Kidney tubule cell (primary cell): ENCODE measurements around the gene HAPLN3.

ENCODE experiments used
- DNase-seq: peaks from one replicate; pipeline ENCODE4 v3.0.0-alpha.2; 2018; ENCODE audit warnings: low spot score

Gene HAPLN3

DNA sequence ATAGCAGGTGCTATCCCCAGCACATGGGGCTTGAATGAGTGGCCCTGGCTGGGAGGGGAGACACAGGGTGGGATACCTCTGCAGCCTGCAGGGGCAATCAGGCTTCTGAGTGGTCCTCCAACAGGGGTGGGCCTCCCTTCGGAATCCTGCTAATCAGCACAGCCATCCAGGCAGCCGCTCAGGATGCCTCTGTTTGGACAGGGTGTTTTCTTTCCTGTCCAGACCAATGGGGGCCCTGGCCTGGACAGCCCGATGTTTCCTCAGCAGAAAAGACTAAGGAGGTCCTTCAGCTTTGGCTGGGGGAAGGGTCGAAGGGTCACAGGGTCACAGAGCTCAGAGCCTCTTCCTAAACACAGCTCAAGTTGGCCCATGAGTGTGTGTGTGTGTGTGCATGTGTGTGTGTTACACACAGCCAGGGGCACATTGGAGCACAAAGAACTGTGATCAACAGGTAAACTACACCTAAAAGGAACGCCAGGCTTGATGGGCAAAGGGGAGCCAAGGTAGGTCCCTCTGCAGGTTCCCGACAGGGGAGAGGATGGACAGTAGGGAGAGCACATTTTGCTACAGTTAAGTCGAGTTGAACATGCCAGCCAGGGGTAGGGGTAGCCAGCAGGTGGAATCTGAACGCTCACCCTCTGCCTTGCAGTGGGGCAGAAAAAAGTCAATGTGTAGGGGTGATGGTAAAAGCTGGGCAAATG is 1.1 kb upstream of the HAPLN3 start:
- no peak for DNase-seq

DNA sequence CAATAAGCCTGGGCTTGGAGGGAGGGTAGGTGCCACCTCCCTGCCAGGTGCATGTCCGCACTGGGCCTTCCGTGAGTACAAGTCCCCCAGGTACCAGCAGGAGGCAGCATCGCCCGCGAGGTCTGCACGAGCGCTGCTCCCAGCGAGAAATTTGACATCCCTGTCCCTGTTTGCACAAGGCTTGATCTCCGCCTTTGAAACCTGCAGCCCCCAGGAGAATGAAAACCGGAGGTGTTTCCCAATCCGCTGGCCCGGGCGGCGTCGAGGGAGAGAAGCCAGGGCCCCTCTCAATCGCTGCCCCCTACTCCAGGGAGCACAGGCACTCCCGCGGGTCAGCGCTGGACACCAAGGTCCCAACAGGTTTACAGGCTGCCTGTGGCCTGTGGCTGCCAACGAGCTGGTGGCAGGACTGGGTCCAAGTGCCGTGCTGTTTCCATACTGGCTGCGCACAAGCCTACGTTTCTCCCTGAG is 961 bp downstream of the HAPLN3 start:
- peak; percentile 73 for DNase-seq

- no peak for DNase-seq
Measured at GRCh38 chr15:88891540-88892254, 3.6 kb downstream of the HAPLN3 start.

DNA sequence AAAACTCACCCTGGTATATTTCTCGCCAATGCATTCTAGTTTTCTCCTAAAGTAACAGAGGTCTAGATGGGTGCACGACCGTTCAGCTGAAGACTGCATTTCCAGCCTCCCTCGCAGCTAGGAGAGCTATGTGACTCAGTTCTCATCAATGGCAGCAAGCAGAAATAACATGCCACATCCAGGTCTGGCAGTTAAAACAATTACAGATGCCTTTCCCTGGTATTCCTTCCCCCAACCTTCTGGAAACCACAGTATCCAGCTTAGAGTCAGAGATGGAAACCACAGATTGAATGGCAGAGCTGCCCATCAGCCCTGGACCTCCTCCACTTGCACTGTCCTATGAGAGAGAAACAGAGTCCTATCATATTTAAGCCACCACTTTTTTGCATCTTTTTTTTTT is 4.8 kb downstream of the HAPLN3 start:
- peak; percentile 69 for DNase-seq

DNA sequence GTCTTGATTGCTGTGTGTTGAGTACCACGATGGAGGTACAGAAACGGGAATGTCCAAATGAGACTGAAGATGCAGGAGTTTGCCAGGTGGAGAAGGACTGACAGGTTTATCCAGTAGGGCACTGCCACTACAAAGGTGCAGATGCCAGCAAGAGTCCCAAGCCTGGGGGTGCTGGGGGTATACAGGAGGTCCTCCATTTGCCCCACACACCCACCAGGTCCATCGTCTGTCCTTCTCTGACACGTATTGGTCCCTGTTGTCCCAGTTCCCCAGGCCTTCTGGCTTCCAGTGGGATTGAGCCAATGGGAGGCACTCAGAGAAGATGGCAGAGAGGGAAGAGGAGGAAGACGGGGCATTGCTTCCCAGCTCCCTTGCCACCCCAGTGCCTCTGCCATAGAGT is 6.6 kb downstream of the HAPLN3 start:
- no peak for DNase-seq

DNA sequence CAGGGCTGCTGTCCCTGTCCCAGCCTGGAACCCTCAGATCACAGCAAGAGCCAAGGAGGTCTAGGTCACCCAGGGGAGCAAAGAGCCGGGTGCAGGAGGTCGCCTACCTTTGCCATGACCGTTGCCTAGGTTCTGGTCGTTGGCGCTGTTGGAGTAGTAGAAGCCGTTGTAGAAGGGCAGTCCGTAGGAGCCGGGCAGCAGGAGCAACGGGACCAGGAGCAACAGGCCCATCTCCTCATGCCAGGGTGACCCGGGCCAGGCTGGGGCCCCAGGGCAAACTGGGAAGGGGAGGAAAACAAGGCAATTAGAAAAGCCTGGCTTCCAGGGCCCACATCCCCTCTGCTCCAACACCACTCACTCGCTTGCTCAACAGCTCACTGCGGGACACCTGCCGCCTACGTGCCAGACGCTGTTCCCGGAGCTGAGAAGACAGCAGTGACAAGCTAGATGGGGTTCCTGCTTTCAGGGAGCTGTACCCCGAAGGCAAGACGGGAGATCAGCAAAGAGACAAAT is 8.2 kb downstream of the HAPLN3 start:
- DNase-seq: no peak

DNA sequence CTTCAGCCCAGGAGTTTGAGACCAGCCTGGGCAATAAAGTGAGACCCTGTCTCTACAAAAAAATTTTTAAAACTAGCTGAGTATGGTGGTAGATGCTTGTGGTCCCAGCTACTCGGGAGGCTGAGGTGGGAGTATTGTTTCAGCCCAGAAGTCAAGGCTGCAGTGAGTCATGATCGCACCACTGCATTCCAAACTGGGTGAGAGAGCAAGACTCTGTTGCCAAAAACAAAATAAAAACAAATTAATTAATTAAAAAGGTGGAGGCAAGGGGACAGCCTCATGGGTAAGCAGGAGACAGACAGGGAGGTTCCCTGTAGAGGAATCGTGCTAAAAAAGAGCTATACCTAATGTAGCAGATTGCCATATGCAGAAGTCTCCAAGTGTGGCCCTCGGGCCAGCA is 12.6 kb downstream of the HAPLN3 start:
- peak; percentile 59 for DNase-seq

DNA sequence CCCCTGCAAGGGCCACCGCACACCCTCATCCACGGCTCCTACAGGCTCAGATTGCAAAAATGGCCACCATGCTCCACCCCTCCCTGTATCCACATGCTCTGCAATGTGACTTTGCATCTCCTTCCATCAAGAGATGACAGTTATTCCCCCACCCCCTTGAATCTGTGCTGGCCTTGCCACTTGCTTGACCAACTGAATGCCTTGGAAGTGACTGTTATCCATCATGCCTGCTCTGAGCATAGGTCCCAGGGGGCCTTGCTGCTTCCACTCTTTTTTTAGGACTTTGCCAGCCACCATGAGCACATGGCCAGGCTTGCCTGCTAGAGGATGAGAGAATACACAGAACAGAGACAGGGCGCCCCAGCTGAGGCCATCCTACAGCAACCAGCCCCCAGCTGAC is 13.6 kb downstream of the HAPLN3 start:
- DNase-seq: no peak

DNA sequence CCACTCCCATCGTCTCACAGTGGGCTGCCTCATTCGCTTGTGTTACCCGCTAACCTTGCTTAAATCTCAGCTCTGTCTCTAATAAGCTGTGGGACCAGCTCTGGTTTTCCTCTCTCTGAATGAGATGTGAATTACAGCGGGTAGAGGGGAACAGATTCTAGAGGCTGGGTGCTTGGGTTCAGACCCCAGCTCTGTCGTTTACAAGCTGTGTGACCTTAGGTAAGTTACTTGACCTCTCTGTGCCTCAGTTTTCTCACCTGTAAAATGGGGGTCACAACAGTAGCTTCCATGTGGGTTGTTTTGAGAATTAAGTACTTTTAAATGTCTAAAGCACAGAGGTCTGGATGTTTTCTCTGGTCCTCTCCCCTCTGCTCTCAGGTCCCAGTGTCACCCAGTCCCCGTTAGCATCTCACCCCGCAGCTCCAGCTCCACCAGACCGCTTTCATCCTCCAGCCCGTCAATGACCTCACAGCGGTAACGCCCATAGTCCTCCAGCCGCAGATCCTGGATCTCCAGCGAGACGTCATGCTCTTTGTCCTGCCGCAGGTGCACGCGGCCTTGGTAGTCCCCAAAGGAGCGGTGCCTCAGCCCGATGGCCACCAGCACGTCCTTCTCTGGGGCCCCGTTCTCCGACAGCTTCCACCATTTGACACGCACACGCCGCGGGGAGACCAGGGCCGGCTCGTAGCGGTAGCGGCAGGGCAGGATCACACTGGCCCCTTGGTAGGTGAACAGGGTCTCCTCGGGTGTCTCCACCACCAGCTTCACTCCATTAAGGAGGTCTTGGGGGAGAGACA is 14.2 kb downstream of the HAPLN3 start:
- no peak for DNase-seq

DNA sequence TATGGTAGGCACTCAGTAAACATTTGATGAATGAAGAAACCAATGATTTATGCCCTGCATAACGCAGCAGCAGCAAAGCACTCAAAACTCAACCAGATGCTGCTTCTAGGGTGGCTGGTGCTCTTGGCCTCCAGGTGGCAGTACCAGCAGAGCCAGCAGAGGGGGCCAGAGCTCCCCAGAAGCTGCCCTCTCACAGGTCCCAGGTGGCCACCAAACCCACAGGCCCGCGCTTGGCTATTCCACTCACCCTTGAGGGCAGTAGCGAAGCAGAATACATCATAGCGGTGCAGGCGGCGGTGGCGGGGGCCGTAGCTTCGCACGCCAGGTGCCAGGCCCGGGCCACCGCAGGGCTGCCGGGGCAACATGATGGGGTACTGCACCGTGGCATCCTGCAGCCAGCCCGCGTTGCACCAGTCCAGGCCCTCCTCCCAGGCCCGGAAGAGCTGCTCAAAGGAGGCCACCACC is 16.6 kb downstream of the HAPLN3 start:
- peak; percentile 41 for DNase-seq

- DNase-seq: no peak
Measured at GRCh38 chr15:88877906-88878305, 17.4 kb downstream of the HAPLN3 start.

GRCh38 chr15:88877415-88877814 is 17.9 kb downstream of the HAPLN3 start:
- DNase-seq: no peak

GRCh38 chr15:88876573-88876972 is 18.8 kb downstream of the HAPLN3 start:
- no peak for DNase-seq

DNA sequence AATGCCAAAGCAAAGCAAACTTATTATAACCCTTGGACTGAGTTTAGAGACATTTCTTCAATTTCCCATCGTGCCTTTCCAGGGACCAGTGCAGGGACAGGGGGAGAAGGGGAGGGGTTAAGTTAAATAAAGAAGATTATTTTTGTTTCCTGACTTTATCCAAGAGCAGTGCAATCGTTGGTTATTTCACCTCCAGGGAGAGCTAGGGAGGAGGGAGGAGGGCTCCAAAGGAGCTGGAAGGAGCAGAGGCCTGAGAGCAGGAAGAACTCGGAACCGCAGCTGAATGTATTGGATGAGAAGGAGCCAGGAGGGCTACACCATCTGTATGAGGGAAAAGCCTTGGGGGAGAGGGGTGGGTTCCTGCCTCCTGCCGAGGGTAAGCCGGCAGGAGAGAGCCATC is 20.7 kb downstream of the HAPLN3 start:
- no peak for DNase-seq

DNA sequence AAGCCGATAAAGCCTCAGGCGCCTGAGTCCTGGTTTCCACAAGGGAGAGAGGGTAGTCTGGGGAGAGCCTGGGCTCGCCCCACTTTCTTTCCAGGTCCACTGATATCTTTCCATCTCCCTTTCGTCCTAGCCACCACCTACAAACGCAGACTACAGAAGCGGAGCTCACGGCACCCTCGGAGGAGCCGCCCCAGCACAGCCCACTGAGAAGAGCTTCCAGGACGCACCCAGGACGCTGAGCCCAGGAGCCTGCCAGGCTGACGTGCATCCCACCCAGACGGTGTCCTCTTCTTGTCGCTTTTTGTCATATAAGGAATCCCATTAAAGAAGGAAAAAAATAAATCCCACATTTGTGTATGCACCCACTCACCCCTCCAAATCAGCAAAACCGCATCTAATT is 21.1 kb downstream of the HAPLN3 start:
- DNase-seq: no peak

DNA sequence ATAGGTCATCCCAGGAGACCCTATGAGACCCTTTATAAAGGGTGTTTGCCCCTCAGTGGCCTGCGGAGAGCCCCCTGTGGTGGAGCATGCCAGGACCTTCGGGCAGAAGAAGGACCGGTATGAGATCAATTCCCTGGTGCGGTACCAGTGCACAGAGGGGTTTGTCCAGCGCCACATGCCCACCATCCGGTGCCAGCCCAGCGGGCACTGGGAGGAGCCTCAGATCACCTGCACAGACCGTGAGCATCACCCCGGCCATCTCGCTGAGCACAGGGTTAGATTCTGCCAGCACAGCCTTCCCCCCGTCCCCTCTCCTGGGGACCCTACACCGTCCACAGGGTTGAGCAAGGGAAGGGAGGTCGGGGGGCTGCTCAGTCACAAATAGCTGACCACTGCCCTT is 21.6 kb downstream of the HAPLN3 start:
- no peak for DNase-seq

DNA sequence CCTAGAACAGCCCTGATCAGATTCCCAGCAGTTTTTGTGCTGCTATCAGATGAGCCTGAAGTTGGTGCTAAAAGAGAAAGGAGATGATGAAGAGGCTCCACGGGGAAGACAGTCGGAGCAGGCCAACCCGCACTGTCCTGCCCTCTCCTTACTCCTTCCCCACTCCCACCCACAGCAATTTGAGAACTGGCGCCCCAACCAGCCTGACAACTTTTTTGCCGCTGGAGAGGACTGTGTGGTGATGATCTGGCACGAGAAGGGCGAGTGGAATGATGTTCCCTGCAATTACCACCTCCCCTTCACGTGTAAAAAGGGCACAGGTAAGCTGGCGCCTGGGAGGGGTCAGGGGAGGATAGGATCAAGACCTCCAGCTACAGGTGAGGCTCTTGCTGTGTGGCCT is 22.6 kb downstream of the HAPLN3 start:
- DNase-seq: no peak

GRCh38 chr15:88872106-88872505 is 23.2 kb downstream of the HAPLN3 start:
- no peak for DNase-seq

GRCh38 chr15:88871313-88871712 is 24.0 kb downstream of the HAPLN3 start:
- no peak for DNase-seq

DNA sequence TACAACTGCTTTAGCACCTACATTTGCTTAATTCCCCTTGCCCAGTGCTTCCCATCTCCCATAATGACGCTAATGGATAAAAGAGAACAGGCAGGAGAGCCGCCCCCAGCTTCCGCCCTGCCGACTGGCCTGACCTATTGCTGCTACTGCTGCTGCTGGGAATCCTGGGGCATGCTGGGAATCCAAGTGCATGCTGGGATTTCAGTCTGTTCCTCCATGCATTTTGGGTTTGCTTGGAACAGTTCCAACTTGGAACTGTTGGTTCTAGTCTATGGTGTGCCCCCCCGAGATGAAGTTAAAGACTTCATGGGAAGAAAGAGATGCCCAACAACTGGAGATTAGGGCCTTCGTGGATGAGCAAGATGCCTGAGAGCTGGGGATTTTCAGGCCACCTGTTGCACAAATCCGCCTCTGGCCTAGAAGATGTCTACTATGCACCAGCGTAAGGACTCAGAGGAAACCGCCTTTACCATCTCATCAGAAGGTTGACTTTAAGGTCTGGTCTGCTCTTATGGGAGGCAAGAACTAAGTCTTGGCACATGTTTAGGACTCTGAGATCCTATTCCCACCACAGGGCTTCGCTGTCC is 29.0 kb downstream of the HAPLN3 start:
- DNase-seq: no peak

DNA sequence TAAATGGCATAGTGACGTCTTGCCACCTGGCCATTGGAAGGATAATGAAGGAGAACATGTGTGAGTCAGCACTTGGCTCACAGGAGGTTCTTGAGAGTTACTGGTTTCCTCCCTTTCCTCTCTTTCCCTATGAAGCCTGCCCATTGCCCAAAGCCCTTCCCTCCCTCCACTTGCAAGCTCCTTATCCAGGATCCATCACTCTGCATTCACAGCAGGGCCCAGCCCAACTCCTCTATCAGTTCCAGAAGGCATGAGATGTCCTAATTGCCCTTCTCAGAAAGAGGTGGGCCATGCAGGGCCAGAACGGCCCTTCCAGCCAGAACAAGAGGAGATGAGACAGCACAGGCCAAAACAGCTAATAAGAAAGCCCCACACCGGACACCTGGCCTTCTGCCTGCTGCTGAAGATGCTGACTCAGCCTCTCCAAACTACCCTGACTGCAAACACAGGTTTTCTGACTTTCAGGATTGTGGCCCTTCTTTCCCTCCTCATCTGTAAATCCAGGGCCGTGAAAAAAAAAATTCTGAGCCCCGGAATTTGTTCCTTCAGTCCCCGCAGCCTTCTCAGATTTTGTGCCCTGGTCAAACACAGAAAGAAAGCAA is 29.7 kb downstream of the HAPLN3 start:
- no peak for DNase-seq
